ENCODE data around the gene NRXN3. TPM values are rescaled to one million over a fixed set of nuclear protein-coding genes. Genes with fewer than 3 reads are reported as not detected.

Gene NRXN3
- total and polyA plus RNA-seq, 8 donors, result 0.29 to 41.1 (median 9.1) TPM

DNA sequence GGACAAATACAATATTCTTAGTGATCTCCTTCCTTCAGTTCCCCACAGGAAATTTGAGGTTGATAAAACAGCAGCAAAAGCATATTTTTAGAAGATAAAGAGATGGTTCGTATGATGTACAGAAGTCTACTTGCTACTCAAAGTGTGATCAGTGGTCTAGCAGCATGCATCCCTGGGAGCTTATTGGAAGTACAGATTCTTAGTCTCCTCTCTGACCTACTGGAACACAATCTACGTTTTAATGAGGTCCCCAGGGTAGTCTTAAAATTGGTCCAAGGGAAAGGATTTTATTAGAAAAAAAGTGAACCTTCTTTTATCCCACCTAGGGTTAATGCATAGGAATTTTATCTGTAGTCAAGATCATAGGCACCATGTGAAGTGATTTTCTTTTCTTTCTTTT lies 703.4 kb downstream of the NRXN3 start:
- Histone ChIP-seq H3K27me3 (no peaks in the 10 kb centered on the region), H3K9me3 (no peaks in the 10 kb centered on the region), H3K4me1 (no peaks in the 10 kb centered on the region), H3K36me3 (no peaks in the 10 kb centered on the region), H3K27ac (no peak overlapping the region), H3K4me3 (no peak overlapping the region)
- WGBS, 5 donors, result 51 to 63% (median 58%) methylated on average over 2 of the region's 2 CpGs
- no peak for TF ChIP-seq EP300 (IDR thresholded peaks at IDR 0.05)
- no peak for TF ChIP-seq CTCF (IDR thresholded peaks at IDR 0.05)
- no peak for TF ChIP-seq POLR2A (IDR thresholded peaks at IDR 0.05)
- TF ChIP-seq POLR2AphosphoS5 (IDR thresholded peaks at IDR 0.05), result no peak
- intact Hi-C loops (cut with DNase I; ENCODE audit: low total_unique reads), result no loop called here
- no peak for DNase-seq

- TF ChIP-seq CTCF (IDR thresholded peaks at IDR 0.05) (no peak), POLR2A (IDR thresholded peaks at IDR 0.05) (no peak), POLR2AphosphoS5 (IDR thresholded peaks at IDR 0.05) (no peak), EP300 (IDR thresholded peaks at IDR 0.05) (no peak)
- Histone ChIP-seq H3K27me3 (no peaks in the 10 kb centered on the region), H3K4me3 (no peak overlapping the region), H3K27ac (no peak overlapping the region), H3K4me1 (no peaks in the 10 kb centered on the region), H3K9me3 (no peaks in the 10 kb centered on the region), H3K36me3 (no peaks in the 10 kb centered on the region)
- intact Hi-C loops (cut with DNase I; ENCODE audit: low total_unique reads), result no loop called here
- WGBS, 5 donors, result 18 to 36% (median 32%) methylated on average over 2 of the region's 2 CpGs
- DNase-seq, result no peak
Measured at GRCh38 chr14:78875049-78875448, 704.9 kb downstream of the NRXN3 start.

- intact Hi-C loops (cut with DNase I; ENCODE audit: low total_unique reads), result no loop called here
- Histone ChIP-seq H3K27me3 (no peaks in the 10 kb centered on the region), H3K4me3 (no peak overlapping the region), H3K9me3 (peaks cover 0 to 19% (median 12%) of the 10 kb centered on the region in 4 donors), H3K27ac (no peak overlapping the region), H3K36me3 (no peaks in the 10 kb centered on the region), H3K4me1 (no peaks in the 10 kb centered on the region)
- no peak for TF ChIP-seq EP300 (IDR thresholded peaks at IDR 0.05)
- no peak for TF ChIP-seq CTCF (IDR thresholded peaks at IDR 0.05)
- TF ChIP-seq POLR2AphosphoS5 (IDR thresholded peaks at IDR 0.05), result no peak
- TF ChIP-seq POLR2A (IDR thresholded peaks at IDR 0.05), result no peak
- no peak for DNase-seq
Measured at GRCh38 chr14:78885884-78886283, 715.7 kb downstream of the NRXN3 start.

- Histone ChIP-seq H3K27me3 (no peaks in the 10 kb centered on the region), H3K27ac (no peak overlapping the region), H3K9me3 (no peaks in the 10 kb centered on the region), H3K4me3 (no peak overlapping the region), H3K4me1 (no peaks in the 10 kb centered on the region), H3K36me3 (no peaks in the 10 kb centered on the region)
- 38 to 56% (median 45%) methylated on average over 2 of the region's 2 CpGs for WGBS, 5 donors
- no peak for DNase-seq
- no peak for TF ChIP-seq POLR2A (IDR thresholded peaks at IDR 0.05)
- TF ChIP-seq EP300 (IDR thresholded peaks at IDR 0.05), result no peak
- TF ChIP-seq POLR2AphosphoS5 (IDR thresholded peaks at IDR 0.05), result no peak
- TF ChIP-seq CTCF (IDR thresholded peaks at IDR 0.05), result no peak
- intact Hi-C loops (cut with DNase I; ENCODE audit: low total_unique reads), result no loop called here
Measured at GRCh38 chr14:78897443-78897842, 727.3 kb downstream of the NRXN3 start.

All from stomach (tissue), 9 donors.